Brain pericyte (primary cell): ENCODE data around the gene TSBP1.

Experiments
- DNase-seq: peaks from one replicate; pipeline ENCODE4 v3.0.0-alpha.2; 2012; ENCODE audit warnings: low read depth, low spot score

The TSBP1 gene

DNA sequence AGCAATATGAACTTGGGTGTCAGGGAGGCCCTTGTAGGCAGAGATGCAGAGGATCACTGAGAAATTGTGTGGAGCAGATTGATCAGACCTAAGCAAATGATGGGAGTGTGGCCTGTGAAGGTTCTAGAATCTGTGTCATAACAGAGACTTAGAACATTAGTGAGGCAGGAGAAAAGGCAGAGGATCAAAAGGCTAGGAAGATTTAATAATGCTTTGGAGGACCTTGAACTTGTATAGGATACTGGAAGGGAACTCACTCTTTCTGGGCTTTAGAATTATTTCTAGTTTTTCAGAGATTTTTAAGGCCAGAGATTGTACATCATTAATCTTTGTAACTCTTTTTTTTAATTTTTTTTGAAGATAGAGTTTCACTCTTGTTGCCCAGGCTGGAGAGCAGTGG is at the start of gene TSBP1:
TSS of gene TSBP1 (minus strand) at position 101 of the 400 bp plus-strand sequence. CDS start 197 bp downstream, outside the sequence.
- no peak for DNase-seq

DNA sequence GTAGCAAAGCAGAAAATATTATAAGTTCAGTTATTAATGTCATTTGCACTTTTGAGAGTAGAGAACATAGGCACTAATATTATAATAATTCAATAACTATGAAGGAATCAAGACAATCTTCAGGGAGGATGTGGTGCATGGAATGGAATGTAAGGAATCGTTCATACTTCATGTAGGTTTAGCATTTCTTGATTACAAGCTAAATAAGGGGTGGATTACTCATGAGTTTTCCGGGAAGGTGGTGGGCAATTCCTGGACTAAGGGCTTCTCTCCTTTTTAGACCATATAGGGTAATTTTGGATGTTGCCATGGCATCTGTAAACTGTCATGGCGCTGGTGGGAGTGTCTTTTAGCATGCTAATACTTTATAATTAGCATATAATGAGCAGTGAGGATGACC is 44.3 kb upstream of the TSBP1 start:
- no peak for DNase-seq

DNA sequence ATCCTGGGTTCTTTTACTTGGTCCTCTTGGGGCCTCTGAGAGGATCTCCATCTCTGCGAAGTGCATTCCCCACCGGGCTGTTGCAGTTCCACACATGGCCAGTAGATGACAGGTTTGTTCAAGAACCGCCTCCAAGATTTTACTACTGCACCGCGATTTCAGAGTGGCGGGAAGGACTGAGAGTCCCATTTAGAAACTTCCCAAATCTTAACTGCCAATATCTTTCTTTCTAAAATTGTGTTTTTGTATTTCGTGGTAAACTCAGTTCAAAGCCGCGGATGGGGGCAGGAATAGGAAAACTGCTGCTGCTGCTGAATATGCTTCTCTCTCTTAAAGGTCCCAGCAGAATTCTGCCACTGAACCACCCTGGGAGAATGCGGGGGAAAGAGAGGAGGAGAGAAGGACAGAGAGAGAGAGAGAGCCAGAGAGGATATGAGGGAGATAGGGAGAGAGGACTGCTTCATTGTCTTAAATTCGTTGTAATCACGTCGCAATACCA is 43.9 kb upstream of the TSBP1 start:
- DNase-seq = no peak

DNA sequence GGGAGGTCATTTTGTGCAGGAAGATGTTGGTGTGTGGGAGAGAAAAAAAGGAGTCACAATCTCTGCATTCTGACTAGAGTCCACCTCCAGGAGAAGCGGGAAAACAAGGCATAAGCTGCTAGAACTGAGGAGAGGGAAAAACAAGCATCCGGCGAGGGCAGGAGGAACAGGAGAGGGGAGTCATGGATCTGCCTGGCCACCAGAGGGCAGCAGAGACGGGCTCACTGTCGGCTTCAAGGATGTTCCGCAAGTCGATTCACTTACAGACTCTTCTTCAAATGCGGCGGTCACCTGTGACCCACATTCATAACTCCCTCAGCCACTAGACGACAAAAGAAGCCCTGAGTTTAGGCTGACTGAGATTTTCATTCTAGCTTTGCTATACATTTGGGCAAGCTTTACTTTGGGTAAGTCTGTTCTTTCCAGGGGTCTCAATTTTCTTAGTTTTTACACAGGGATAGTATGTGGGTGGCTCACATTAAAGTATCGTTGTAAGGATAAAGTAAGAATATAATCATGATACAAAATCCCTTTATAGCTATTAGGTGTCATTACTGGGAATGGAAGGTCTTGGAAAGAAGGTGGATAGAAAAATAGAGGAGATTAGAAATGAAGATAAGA is 41.8 kb upstream of the TSBP1 start:
- peak; percentile 27 for DNase-seq

- no peak for DNase-seq
These were observed 40.0 kb upstream of the TSBP1 start for GRCh38 chr6:32411566-32412327.

DNA sequence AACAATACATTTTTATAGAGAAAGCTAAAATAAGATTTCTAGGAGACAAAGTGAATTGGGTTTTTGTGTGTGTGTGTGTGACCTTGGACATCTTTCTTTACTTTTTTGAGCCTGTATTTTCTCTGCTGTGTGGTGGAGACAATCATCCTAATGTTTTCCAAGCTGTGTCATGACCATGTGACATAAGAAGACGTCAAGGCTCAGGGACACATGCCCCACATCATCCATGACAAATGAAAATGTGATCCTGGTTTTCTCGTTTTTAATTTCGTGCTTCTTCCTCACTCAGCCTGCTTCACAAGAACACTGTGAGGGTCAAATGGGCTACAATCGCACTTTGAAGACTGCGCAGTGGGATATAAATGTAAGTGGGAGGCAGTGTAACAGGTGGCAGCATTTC is 39.2 kb upstream of the TSBP1 start:
- no peak for DNase-seq

DNA sequence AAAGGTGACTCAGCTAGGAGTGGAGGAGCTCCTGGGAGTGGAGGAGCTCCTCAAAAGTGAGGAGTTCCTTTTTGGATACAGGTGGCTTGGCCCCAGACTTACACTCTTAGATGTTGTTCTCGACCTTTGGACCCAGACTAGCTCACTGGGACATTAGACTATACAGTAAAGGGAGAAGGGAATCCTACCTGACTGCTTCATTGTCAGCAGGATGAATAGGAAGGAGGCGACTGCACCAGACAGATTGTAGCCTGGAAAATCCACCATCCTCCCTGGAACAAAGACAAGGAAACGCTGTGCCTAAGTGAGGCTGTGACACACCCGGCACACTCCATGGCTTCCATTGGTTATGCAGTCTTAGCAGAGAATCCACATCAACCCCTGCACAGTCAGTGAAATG is 35.2 kb upstream of the TSBP1 start, which contains the start of gene BTNL2:
TSS of gene BTNL2 (minus strand) at position 325 of the 400 bp plus-strand sequence. CDS start at position 267, 58 bp downstream.
- no peak for DNase-seq

GRCh38 chr6:32406197-32406596 is 34.5 kb upstream of the TSBP1 start:
- no peak for DNase-seq

DNA sequence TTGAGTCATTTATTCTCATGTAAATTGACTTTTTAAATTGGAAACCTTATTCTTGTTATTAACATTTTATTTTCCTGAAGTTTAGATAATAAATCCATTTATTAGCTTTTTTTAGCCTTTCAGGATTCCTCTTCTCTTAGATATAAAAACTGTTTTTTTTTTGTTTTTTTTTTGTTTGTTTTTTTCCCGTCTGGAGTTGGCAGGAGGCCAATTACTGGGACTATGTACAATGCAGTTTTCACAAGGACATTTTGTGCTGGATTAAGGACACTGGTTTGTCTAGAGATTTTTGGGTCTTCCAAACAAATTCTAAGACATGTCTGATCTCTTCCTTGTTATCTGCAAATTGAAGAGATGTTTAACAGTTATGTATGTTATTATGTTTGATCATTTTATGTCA is 34.0 kb upstream of the TSBP1 start:
- no peak for DNase-seq

GRCh38 chr6:32402812-32403211 is 31.1 kb upstream of the TSBP1 start:
- no peak for DNase-seq

GRCh38 chr6:32401284-32401963 is 29.7 kb upstream of the TSBP1 start:
- DNase-seq = no peak

- no peak for DNase-seq
These were observed 25.7 kb upstream of the TSBP1 start for GRCh38 chr6:32397252-32397920.

DNA sequence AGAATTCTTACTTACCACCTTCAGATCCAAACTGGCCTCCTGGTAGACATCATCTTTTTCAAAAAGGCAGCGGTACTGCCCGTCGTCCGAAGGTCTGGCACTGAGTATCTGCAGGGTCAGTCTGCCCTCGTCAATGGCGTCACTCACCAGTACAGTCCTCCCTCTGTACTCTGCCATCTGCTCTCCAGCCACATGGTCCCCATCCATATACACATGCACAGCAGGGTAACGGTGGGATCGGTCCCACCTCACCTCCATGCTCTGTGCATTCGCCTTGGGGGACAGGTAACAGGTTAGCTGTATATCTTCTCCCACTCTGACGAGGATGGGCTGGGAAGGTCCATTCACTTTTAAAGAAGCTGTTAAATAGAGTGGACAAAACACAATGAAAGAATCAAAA is 24.3 kb upstream of the TSBP1 start:
- no peak for DNase-seq

DNA sequence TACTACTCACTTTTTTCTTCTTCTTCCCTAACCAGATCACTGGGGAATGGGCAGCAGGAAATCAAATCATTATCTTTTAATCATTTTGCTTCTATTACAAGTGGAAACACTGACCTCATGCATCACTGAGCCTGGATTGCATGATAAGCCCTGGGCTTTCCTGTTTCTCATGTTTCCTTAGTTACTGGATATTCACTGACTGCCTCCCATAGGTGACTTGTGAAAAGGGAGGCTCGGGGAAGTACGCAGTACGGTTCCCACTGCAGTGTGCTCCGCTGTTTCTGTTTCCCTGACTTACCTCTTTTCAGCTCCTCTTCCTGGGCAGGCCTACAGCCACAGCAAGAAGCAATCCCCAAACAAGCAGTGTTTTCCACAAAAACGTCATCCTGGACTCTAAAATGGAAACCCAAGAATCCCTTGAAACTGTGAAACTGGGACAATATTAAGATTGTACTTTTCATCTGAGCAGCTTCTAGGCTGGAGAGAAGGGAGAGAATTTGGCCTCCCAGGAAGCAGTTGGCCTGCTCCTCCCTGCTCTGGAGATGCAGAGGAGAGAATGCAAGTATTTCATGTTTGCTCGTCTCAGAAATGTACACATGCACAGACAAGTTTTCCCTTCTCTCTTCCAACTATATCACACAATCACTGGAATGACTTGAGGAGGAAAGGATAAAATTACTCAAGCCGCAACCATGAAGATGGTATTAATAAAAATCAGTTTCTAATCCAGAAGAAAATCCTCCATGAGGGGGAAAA is 22.1 kb upstream of the TSBP1 start:
- DNase-seq = no peak

DNA sequence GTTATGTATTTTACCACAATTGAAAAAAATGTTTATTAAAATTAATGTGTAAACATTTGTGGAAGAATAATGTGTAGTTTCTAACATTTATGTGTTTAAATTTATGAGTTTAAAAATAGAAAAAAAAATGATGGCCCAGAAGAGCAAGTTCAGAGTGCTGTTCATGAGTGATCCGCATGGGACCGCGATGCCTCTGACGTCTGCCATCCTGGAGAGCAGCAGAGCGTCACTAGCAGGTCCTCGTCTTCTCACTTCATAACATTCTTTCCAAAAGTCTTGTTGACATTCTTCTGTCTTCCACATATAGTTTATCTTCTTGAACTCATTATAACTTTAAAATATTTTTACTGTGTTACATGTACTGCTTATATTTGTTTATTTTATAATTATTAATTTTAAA is 19.8 kb upstream of the TSBP1 start:
- DNase-seq = no peak

GRCh38 chr6:32387589-32388340 is 16.1 kb upstream of the TSBP1 start:
- DNase-seq = no peak

- no peak for DNase-seq
These were observed 14.3 kb upstream of the TSBP1 start for GRCh38 chr6:32386040-32386439.

GRCh38 chr6:32382757-32383420 is 11.2 kb upstream of the TSBP1 start:
- no peak for DNase-seq

- DNase-seq = no peak
These were observed 7.8 kb upstream of the TSBP1 start for GRCh38 chr6:32379545-32379944.
